IMR-90 (cell line): ENCODE data around the gene APOL2. TPM values are rescaled to one million over a fixed set of nuclear protein-coding genes. Genes with fewer than 3 reads are reported as not detected.

Experiments
- ATAC-seq: fragments of 200-7000 bp; cut with Tn5 transposase; 2 replicates; pipeline ENCODE4 v1.9.1; 2020; ENCODE audit warnings: low read depth, mild to moderate bottlenecking, moderate library complexity
- BruUV-seq: library from RNA; stranded (reverse); fragments of 400-500 nt; replicated peaks from 2 replicates; lab custom pipeline; 2021; lab: Mats Ljungman, UMichigan
- CTCF ChIA-PET: fragments of 300-600 bp; formaldehyde crosslinking; extraction: SDS; loops from one replicate; lab custom pipeline; 2021; ENCODE audit warnings: antibody characterized with exemption; lab: Yijun Ruan, JAX
- POLR2A ChIA-PET: fragments of 300-600 bp; sonication (Branson Sonifier 250); formaldehyde crosslinking; loops from one replicate; lab custom pipeline; 2022; ENCODE audit warnings: antibody characterized with exemption; ENCODE audit not compliant: unreplicated experiment; lab: Charles Lee
- DNase-seq: peaks from one replicate; pipeline ENCODE4 v3.0.0; 2013
- H2AFZ ChIP-seq: replicated peaks from 2 replicates; pipeline ENCODE3; 2013; ENCODE audit warnings: low read length, mild to moderate bottlenecking; ENCODE audit not compliant: poor library complexity
- H2AK5ac ChIP-seq: 2 replicates; pipeline ENCODE4 v1.6.1; 2013; ENCODE audit warnings: low read depth, low read length, inconsistent platforms
- H2AK9ac ChIP-seq: replicated peaks from 2 replicates; pipeline ENCODE3; 2013; ENCODE audit warnings: mild to moderate bottlenecking, low read depth, low read length, moderate library complexity; ENCODE audit not compliant: poor library complexity
- H2BK120ac ChIP-seq: 2 replicates; pipeline ENCODE4 v1.6.1; 2013; ENCODE audit warnings: low read depth, low read length, inconsistent platforms
- H2BK15ac ChIP-seq: 3 replicates; pipeline ENCODE4 v1.6.1; 2013; ENCODE audit warnings: low read depth, low read length, inconsistent platforms
- H2BK20ac ChIP-seq: 2 replicates; pipeline ENCODE4 v1.6.1; 2013; ENCODE audit warnings: low read depth, mild to moderate bottlenecking, inconsistent platforms, low read length, moderate library complexity
- H2BK5ac ChIP-seq: 2 replicates; pipeline ENCODE4 v1.6.1; 2013; ENCODE audit warnings: mild to moderate bottlenecking, low read depth, low read length, inconsistent platforms; ENCODE audit not compliant: poor library complexity, severe bottlenecking
- H3K14ac ChIP-seq: replicated peaks from 2 replicates; pipeline ENCODE4 v1.6.1; 2013; ENCODE audit warnings: low read depth, low read length, inconsistent platforms
- H3K18ac ChIP-seq: 2 replicates; pipeline ENCODE4 v1.6.1; 2013; ENCODE audit warnings: low read depth, low read length, control low read depth
- H3K23ac ChIP-seq: 2 replicates; pipeline ENCODE4 v1.6.1; 2013; ENCODE audit warnings: low read depth, low read length, inconsistent platforms
- H3K27ac ChIP-seq: 2 replicates; pipeline ENCODE4 v1.5.1; 2013; ENCODE audit warnings: mild to moderate bottlenecking, control low read depth, low read length; ENCODE audit not compliant: insufficient read depth
- H3K27me3 ChIP-seq: 2 replicates; pipeline ENCODE4 v1.6.1; 2013; ENCODE audit warnings: low read length; ENCODE audit not compliant: control insufficient read depth, insufficient read depth
- H3K36me3 ChIP-seq: 2 replicates; pipeline ENCODE4 v1.6.1; 2013; ENCODE audit warnings: low read length, mixed read lengths; ENCODE audit not compliant: control insufficient read depth, insufficient read depth
- H3K4ac ChIP-seq: 2 replicates; pipeline ENCODE4 v1.6.1; 2013; ENCODE audit warnings: low read depth, low read length, inconsistent platforms
- H3K4me1 ChIP-seq: 2 replicates; pipeline ENCODE4 v1.6.1; 2013; ENCODE audit warnings: low read length, mixed read lengths; ENCODE audit not compliant: control insufficient read depth, insufficient read depth
- H3K4me2 ChIP-seq: 2 replicates; pipeline ENCODE4 v1.6.1; 2013; ENCODE audit warnings: low read depth, mild to moderate bottlenecking, control low read depth, low read length, moderate library complexity
- H3K4me3 ChIP-seq: 2 replicates; pipeline ENCODE4 v1.5.1; 2013; ENCODE audit warnings: low read depth, mild to moderate bottlenecking, control low read depth, low read length, moderate library complexity; ENCODE audit not compliant: insufficient read depth
- H3K56ac ChIP-seq: 2 replicates; pipeline ENCODE4 v1.6.1; 2013; ENCODE audit warnings: low read length, inconsistent platforms; ENCODE audit not compliant: insufficient read depth; ENCODE audit errors: extremely low read depth
- H3K79me1 ChIP-seq, 2 experiments: 2 replicates each; pipeline ENCODE4 v1.6.1; 2013; ENCODE audit warnings: low read length in 2 of 2, inconsistent platforms in 1 of 2, low read depth in 1 of 2
- H3K9ac ChIP-seq: 2 replicates; pipeline ENCODE4 v1.6.1; 2013; ENCODE audit warnings: low read depth, low read length, control low read depth
- H3K9me1 ChIP-seq: 2 replicates; pipeline ENCODE4 v1.6.1; 2013; ENCODE audit warnings: low read length, inconsistent platforms; ENCODE audit not compliant: insufficient read depth
- H3K9me3 ChIP-seq: 2 replicates; pipeline ENCODE4 v1.6.1; 2013; ENCODE audit warnings: low read length; ENCODE audit not compliant: control insufficient read depth, insufficient read depth
- H4K20me1 ChIP-seq: 2 replicates; pipeline ENCODE4 v1.6.1; 2013; ENCODE audit warnings: low read length, inconsistent platforms; ENCODE audit not compliant: insufficient read depth
- H4K5ac ChIP-seq: 2 replicates; pipeline ENCODE4 v1.6.1; 2013; ENCODE audit warnings: mild to moderate bottlenecking, low read depth, low read length, control low read depth
- H4K8ac ChIP-seq, 2 experiments: 2 replicates each; pipeline ENCODE4 v1.6.1; 2013; ENCODE audit warnings: low read depth in 2 of 2, low read length in 2 of 2, control low read depth in 1 of 2, inconsistent platforms in 1 of 2
- H4K91ac ChIP-seq: 2 replicates; pipeline ENCODE4 v1.6.1; 2013; ENCODE audit warnings: low read depth, low read length, inconsistent platforms; ENCODE audit not compliant: insufficient read depth
- BHLHE40 ChIP-seq: fragments of 150-350 bp; IDR thresholded peaks from 2 replicates; pipeline ENCODE4 v1.6.1; 2016; ENCODE audit warnings: mild to moderate bottlenecking, low read depth, low read length
- CEBPB ChIP-seq: IDR thresholded peaks from 2 replicates; pipeline ENCODE4 v1.6.1; 2012; ENCODE audit warnings: low read depth, low read length, improper control_type of control experiment
- CHD1 ChIP-seq: IDR thresholded peaks from 2 replicates; pipeline ENCODE4 v1.6.1; 2012; ENCODE audit warnings: low read depth, low read length, improper control_type of control experiment
- CTCF ChIP-seq: conservative IDR thresholded peaks from 2 replicates; pipeline ENCODE4 v1.5.1; 2012; ENCODE audit warnings: mild to moderate bottlenecking, low read depth, low read length, improper control_type of control experiment
- ELK1 ChIP-seq: fragments of 150-350 bp; IDR thresholded peaks from 2 replicates; pipeline ENCODE4 v1.6.1; 2016; ENCODE audit warnings: low read depth, mild to moderate bottlenecking, low read length, moderate library complexity, borderline replicate concordance
- FOS ChIP-seq: fragments of 150-350 bp; IDR thresholded peaks from 2 replicates; pipeline ENCODE4 v1.6.1; 2016; ENCODE audit warnings: low read depth, low read length
- MAFK ChIP-seq: IDR thresholded peaks from 2 replicates; pipeline ENCODE4 v1.6.1; 2012; ENCODE audit warnings: low read depth, low read length, improper control_type of control experiment
- MAZ ChIP-seq: IDR thresholded peaks from 2 replicates; pipeline ENCODE4 v1.6.1; 2012; ENCODE audit warnings: low read depth, mild to moderate bottlenecking, low read length, improper control_type of control experiment, moderate library complexity, borderline replicate concordance
- MXI1 ChIP-seq: IDR thresholded peaks from 2 replicates; pipeline ENCODE4 v1.6.1; 2012; ENCODE audit warnings: low read depth, mild to moderate bottlenecking, low read length, moderate library complexity, borderline replicate concordance
- NFE2L2 ChIP-seq: fragments of 150-350 bp; IDR thresholded peaks from 2 replicates; pipeline ENCODE4 v1.6.1; 2016; ENCODE audit warnings: low read depth, mild to moderate bottlenecking, low read length
- POLR2A ChIP-seq: IDR thresholded peaks from 2 replicates; pipeline ENCODE4 v1.6.1; 2012; ENCODE audit warnings: mild to moderate bottlenecking, low read depth, low read length
- RAD21 ChIP-seq: IDR thresholded peaks from 2 replicates; pipeline ENCODE4 v1.6.1; 2012; ENCODE audit warnings: low read length, improper control_type of control experiment
- RCOR1 ChIP-seq: IDR thresholded peaks from 2 replicates; pipeline ENCODE4 v1.6.1; 2012; ENCODE audit warnings: mild to moderate bottlenecking, low read length, improper control_type of control experiment; ENCODE audit not compliant: insufficient replicate concordance
- RFX5 ChIP-seq: IDR thresholded peaks from 2 replicates; pipeline ENCODE4 v1.8.0; 2012; ENCODE audit warnings: low read depth, mild to moderate bottlenecking, low read length, moderate library complexity
- SMC3 ChIP-seq: fragments of 150-350 bp; IDR thresholded peaks from 2 replicates; pipeline ENCODE4 v1.6.1; 2016; ENCODE audit warnings: low read depth, mild to moderate bottlenecking, antibody characterized with exemption, low read length, moderate library complexity
- USF2 ChIP-seq: fragments of 150-350 bp; IDR thresholded peaks from 2 replicates; pipeline ENCODE4 v1.6.1; 2017; ENCODE audit warnings: mild to moderate bottlenecking, antibody characterized with exemption, low read length, low read depth
- WGBS, 2 experiments: methylation state at CpG; one replicate each; pipeline versions ENCODE4 v1.1.5 to v1.1.7; 2013; ENCODE audit warnings: missing lambda C conversion rate in 2 of 2; ENCODE audit not compliant: insufficient read length in 1 of 2; ENCODE audit errors: extremely low coverage in 2 of 2; 5-methylcytosine and 5-hydroxymethylcytosine counted together
- dilution Hi-C: fragments of 300-500 bp; cut with HindIII; formaldehyde crosslinking; loops from one replicate; pipeline ENCODE4 v1.14.3; 2018; ENCODE audit warnings: low sequenced_read_pairs; ENCODE audit not compliant: unreplicated experiment
- in situ Hi-C: fragments of 300-500 bp; cut with MboI; formaldehyde crosslinking; loops from 3 replicates; pipeline ENCODE4 v1.14.3; 2019; ENCODE audit warnings: low sequenced_read_pairs, inconsistent platforms, mixed read lengths
- intact Hi-C: fragments of 100-400 bp; cut with micrococcal nuclease; formaldehyde crosslinking; loops from 2 replicates; pipeline ENCODE4 v1.10.0; 2022
- polyA plus RNA-seq, 3 experiments: library from polyadenylated mRNA; depleted of rRNA; stranded (reverse); fragments of >200 nt; gene quantifications; 2 replicates each; pipeline ENCODE4 v1.2.3, GENCODE V29; 2012; ENCODE audit warnings: low replicate concordance in 1 of 3
- total RNA-seq: library from RNA; depleted of rRNA; stranded (reverse); fragments of >200 nt; gene quantifications from 2 replicates; pipeline ENCODE4 v1.2.3, GENCODE V29; 2012

The APOL2 gene
- total and polyA plus RNA-seq, 2 of the 4 experiments (the other 2 are of a cell fraction) = 13.1 to 57.5 TPM

GRCh38 chr22:36246718-36247117 is 7.4 kb upstream of the APOL2 start:
- Histone ChIP-seq H2BK5ac (no peak overlapping the region), H3K14ac (no peak overlapping the region), H3K9ac (no peak overlapping the region), H2AFZ (no peak overlapping the region), H3K4me3 (no peak overlapping the region), H3K56ac (no peak overlapping the region), H3K9me3 (no peaks in the 10 kb centered on the region), H3K18ac (no peak overlapping the region), H3K4ac (no peak overlapping the region), H3K23ac (no peak overlapping the region), H3K79me1 (no peaks in the 10 kb centered on the region), H2BK20ac (no peak overlapping the region), H4K91ac (no peak overlapping the region), H2AK5ac (no peak overlapping the region), H2AK9ac (no peak overlapping the region), H3K4me1 (no peaks in the 10 kb centered on the region), H3K9me1 (no peaks in the 10 kb centered on the region), H3K36me3 (no peaks in the 10 kb centered on the region), H2BK120ac (no peak overlapping the region), H3K27me3 (no peaks in the 10 kb centered on the region), H4K20me1 (no peaks in the 10 kb centered on the region), H3K4me2 (no peak overlapping the region), H4K5ac (no peak overlapping the region), H2BK15ac (no peak overlapping the region), H4K8ac (no peak overlapping the region), H3K27ac (no peak overlapping the region)
- ATAC-seq (no peak), DNase-seq (no peak)
- BruUV-seq = no TSS peak
- dilution Hi-C loops = no loop called here
- no CpG with 5 or more reads among the region's 3 CpGs for WGBS, 2 experiments
- intact Hi-C loops = no loop called here
- TF ChIP-seq RFX5 (no peak), FOS (no peak), ELK1 (no peak), MAZ (no peak), RCOR1 (no peak), CEBPB (no peak), CHD1 (no peak), MAFK (no peak), CTCF (no peak), NFE2L2 (no peak), BHLHE40 (no peak), POLR2A (no peak), SMC3 (no peak), MXI1 (no peak), USF2 (no peak), RAD21 (no peak)
- in situ Hi-C loops = no loop called here
- CTCF ChIA-PET = no interaction called here
- POLR2A ChIA-PET = no interaction called here
